Measurements from ENCODE around the gene TMEM175.

DNA sequence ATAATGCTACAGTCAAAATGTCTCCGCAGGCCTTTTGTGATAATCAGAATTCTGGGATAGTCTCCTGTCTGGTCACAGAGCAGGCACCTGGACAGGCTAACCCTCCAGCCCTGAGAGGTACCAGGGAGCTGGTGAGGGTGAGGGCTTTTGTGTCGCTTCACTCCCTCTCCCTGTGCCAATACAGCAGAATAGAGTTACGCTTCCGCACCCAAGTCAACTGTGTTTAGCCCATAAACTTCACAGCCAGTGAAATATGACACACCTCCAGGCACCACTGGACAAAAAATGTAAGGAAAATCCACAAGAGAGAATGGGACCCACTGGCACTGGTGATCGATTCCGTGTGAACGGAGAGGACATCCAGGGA, 1.4 kb upstream of the TMEM175 start:
- no peak for TF ChIP-seq PATZ1 (CRISPR knock-in tag; IDR thresholded peaks at IDR 0.05; ENCODE audit: borderline replicate concordance)
- TF ChIP-seq ESRRG (CRISPR knock-in tag; IDR thresholded peaks at IDR 0.05): no peak
- no peak for TF ChIP-seq ZFP3 (CRISPR knock-in tag; IDR thresholded peaks at IDR 0.05)

Data from SK-N-SH treated with all-trans-retinoic acid at 6 μM for 48 hours (cell line).